Neural cell (in vitro differentiated cells): Measurements from ENCODE around the gene HIP1R.

Source experiments
- EZH2 ChIP-seq: fragments of 200-600, 300-800 bp; shearing (Covaris generic), sonication (generic); IDR thresholded peaks from 2 replicates; pipeline ENCODE4 v1.6.1; 2014; ENCODE audit warnings: antibody characterized with exemption, low read length, borderline replicate concordance, mild to moderate bottlenecking; ENCODE audit not compliant: insufficient read depth, poor library complexity, severe bottlenecking
- MXI1 ChIP-seq: fragments of 450-650 bp; conservative IDR thresholded peaks from 2 replicates; pipeline ENCODE4 v1.6.1; 2014; ENCODE audit warnings: antibody characterized with exemption, mild to moderate bottlenecking; ENCODE audit not compliant: poor library complexity, severe bottlenecking
- POLR2AphosphoS5 ChIP-seq: IDR thresholded peaks from 2 replicates; pipeline ENCODE4 v1.6.1; 2012
- TAF1 ChIP-seq: IDR thresholded peaks from 2 replicates; pipeline ENCODE4 v1.6.1; 2012; ENCODE audit warnings: low read depth
- TF ChIP-seq, protein P1 (sequence below): IDR thresholded peaks from 2 replicates; pipeline ENCODE4 v1.6.1; 2012; ENCODE audit warnings: borderline replicate concordance
- TF ChIP-seq, protein P2 (sequence below): fragments of 450-650 bp; IDR thresholded peaks from 2 replicates; pipeline ENCODE4 v1.5.1; 2014; ENCODE audit warnings: antibody characterized with exemption, mild to moderate bottlenecking, moderate library complexity; ENCODE audit not compliant: poor library complexity, severe bottlenecking

DNA sequence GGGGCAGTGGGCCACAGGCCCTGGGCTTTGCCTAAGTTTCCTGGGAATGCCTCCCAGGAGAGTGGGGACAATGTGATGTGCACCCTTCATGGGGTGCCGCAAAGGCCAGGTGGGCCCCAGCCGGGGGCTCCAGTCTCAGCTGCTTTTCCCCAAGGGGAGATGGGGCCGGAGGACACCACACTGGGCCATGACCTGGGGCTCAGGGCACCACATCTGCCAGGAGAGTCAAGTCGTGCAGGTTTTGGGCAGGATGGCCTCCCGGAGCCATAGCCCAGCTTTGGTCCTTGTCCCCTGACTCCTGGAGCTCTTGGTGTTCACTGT, 12.2 kb downstream of the HIP1R start:
- TF ChIP-seq TAF1, result no peak
- TF ChIP-seq, protein P1, sequence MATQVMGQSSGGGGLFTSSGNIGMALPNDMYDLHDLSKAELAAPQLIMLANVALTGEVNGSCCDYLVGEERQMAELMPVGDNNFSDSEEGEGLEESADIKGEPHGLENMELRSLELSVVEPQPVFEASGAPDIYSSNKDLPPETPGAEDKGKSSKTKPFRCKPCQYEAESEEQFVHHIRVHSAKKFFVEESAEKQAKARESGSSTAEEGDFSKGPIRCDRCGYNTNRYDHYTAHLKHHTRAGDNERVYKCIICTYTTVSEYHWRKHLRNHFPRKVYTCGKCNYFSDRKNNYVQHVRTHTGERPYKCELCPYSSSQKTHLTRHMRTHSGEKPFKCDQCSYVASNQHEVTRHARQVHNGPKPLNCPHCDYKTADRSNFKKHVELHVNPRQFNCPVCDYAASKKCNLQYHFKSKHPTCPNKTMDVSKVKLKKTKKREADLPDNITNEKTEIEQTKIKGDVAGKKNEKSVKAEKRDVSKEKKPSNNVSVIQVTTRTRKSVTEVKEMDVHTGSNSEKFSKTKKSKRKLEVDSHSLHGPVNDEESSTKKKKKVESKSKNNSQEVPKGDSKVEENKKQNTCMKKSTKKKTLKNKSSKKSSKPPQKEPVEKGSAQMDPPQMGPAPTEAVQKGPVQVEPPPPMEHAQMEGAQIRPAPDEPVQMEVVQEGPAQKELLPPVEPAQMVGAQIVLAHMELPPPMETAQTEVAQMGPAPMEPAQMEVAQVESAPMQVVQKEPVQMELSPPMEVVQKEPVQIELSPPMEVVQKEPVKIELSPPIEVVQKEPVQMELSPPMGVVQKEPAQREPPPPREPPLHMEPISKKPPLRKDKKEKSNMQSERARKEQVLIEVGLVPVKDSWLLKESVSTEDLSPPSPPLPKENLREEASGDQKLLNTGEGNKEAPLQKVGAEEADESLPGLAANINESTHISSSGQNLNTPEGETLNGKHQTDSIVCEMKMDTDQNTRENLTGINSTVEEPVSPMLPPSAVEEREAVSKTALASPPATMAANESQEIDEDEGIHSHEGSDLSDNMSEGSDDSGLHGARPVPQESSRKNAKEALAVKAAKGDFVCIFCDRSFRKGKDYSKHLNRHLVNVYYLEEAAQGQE, result no peak
- TF ChIP-seq MXI1, result no peak
- no peak for TF ChIP-seq POLR2AphosphoS5
- TF ChIP-seq EZH2, result no peak
- TF ChIP-seq, protein P2, sequence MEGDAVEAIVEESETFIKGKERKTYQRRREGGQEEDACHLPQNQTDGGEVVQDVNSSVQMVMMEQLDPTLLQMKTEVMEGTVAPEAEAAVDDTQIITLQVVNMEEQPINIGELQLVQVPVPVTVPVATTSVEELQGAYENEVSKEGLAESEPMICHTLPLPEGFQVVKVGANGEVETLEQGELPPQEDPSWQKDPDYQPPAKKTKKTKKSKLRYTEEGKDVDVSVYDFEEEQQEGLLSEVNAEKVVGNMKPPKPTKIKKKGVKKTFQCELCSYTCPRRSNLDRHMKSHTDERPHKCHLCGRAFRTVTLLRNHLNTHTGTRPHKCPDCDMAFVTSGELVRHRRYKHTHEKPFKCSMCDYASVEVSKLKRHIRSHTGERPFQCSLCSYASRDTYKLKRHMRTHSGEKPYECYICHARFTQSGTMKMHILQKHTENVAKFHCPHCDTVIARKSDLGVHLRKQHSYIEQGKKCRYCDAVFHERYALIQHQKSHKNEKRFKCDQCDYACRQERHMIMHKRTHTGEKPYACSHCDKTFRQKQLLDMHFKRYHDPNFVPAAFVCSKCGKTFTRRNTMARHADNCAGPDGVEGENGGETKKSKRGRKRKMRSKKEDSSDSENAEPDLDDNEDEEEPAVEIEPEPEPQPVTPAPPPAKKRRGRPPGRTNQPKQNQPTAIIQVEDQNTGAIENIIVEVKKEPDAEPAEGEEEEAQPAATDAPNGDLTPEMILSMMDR, result no peak
